ENCODE data around the gene CARD8.

- TF ChIP-seq, protein P1, sequence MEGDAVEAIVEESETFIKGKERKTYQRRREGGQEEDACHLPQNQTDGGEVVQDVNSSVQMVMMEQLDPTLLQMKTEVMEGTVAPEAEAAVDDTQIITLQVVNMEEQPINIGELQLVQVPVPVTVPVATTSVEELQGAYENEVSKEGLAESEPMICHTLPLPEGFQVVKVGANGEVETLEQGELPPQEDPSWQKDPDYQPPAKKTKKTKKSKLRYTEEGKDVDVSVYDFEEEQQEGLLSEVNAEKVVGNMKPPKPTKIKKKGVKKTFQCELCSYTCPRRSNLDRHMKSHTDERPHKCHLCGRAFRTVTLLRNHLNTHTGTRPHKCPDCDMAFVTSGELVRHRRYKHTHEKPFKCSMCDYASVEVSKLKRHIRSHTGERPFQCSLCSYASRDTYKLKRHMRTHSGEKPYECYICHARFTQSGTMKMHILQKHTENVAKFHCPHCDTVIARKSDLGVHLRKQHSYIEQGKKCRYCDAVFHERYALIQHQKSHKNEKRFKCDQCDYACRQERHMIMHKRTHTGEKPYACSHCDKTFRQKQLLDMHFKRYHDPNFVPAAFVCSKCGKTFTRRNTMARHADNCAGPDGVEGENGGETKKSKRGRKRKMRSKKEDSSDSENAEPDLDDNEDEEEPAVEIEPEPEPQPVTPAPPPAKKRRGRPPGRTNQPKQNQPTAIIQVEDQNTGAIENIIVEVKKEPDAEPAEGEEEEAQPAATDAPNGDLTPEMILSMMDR (conservative IDR thresholded peaks at IDR 0.05; ENCODE audit: low read depth in 2 of 2): no peak
- TF ChIP-seq, protein P2, sequence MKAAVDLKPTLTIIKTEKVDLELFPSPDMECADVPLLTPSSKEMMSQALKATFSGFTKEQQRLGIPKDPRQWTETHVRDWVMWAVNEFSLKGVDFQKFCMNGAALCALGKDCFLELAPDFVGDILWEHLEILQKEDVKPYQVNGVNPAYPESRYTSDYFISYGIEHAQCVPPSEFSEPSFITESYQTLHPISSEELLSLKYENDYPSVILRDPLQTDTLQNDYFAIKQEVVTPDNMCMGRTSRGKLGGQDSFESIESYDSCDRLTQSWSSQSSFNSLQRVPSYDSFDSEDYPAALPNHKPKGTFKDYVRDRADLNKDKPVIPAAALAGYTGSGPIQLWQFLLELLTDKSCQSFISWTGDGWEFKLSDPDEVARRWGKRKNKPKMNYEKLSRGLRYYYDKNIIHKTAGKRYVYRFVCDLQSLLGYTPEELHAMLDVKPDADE (IDR thresholded peaks at IDR 0.05): no peak
- TF ChIP-seq CREB1 (CRISPR knock-in tag; IDR thresholded peaks at IDR 0.05; ENCODE audit: low read depth) (no peak), POLR2AphosphoS5 (IDR thresholded peaks at IDR 0.05; ENCODE audit: low read depth) (no peak), ZNF331 (CRISPR knock-in tag; IDR thresholded peaks at IDR 0.05; ENCODE audit: low read depth) (no peak), STAT1 (IDR thresholded peaks at IDR 0.05; ENCODE audit: unreplicated experiment) (no peak), EZH2 (IDR thresholded peaks at IDR 0.05; ENCODE audit: low read depth, unreplicated experiment) (no peak), EZH2phosphoT487 (IDR thresholded peaks at IDR 0.05; ENCODE audit: unreplicated experiment) (no peak), JUNB (IDR thresholded peaks at IDR 0.05; ENCODE audit: unreplicated experiment) (no peak), NANOG (IDR thresholded peaks at IDR 0.05; ENCODE audit: borderline replicate concordance) (no peak), ZNF114 (CRISPR knock-in tag; IDR thresholded peaks at IDR 0.05) (no peak)
- TF ChIP-seq, protein P3, sequence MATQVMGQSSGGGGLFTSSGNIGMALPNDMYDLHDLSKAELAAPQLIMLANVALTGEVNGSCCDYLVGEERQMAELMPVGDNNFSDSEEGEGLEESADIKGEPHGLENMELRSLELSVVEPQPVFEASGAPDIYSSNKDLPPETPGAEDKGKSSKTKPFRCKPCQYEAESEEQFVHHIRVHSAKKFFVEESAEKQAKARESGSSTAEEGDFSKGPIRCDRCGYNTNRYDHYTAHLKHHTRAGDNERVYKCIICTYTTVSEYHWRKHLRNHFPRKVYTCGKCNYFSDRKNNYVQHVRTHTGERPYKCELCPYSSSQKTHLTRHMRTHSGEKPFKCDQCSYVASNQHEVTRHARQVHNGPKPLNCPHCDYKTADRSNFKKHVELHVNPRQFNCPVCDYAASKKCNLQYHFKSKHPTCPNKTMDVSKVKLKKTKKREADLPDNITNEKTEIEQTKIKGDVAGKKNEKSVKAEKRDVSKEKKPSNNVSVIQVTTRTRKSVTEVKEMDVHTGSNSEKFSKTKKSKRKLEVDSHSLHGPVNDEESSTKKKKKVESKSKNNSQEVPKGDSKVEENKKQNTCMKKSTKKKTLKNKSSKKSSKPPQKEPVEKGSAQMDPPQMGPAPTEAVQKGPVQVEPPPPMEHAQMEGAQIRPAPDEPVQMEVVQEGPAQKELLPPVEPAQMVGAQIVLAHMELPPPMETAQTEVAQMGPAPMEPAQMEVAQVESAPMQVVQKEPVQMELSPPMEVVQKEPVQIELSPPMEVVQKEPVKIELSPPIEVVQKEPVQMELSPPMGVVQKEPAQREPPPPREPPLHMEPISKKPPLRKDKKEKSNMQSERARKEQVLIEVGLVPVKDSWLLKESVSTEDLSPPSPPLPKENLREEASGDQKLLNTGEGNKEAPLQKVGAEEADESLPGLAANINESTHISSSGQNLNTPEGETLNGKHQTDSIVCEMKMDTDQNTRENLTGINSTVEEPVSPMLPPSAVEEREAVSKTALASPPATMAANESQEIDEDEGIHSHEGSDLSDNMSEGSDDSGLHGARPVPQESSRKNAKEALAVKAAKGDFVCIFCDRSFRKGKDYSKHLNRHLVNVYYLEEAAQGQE (IDR thresholded peaks at IDR 0.05; ENCODE audit: unreplicated experiment): no peak
These were observed 45.7 kb downstream of the CARD8 start for GRCh38 chr19:48210005-48210404.

Data from GM23338 (cell line).